Lower leg skin (tissue), 4 donors: ENCODE measurements around the gene CDH15. TPM values are rescaled to one million over a fixed set of nuclear protein-coding genes. Genes with fewer than 3 reads are reported as not detected.
"Not testable (repeated sequence)": the region's sequence is repeated elsewhere in the genome, so short reads cannot be mapped to it uniquely, and the experiment has no call there.

Experiments used
- DNase-seq, 2 donors: peaks; one replicate each; pipeline ENCODE4 v3.0.0-alpha.2; 2019; ENCODE audit warnings: low spot score in 2 of 2
- H3K4me3 ChIP-seq: fragments of 200-600 bp; sonication (generic); 2 replicates; pipeline ENCODE4 v1.5.1; 2017; ENCODE audit warnings: mild to moderate bottlenecking, low read depth; ENCODE audit not compliant: poor library complexity, severe bottlenecking
- POLR2A ChIP-seq, 2 donors: fragments of 450-650 bp; IDR thresholded peaks; one replicate each; pipeline ENCODE4 v1.6.1; 2016 to 2017; ENCODE audit warnings: antibody characterized with exemption in 2 of 2, mild to moderate bottlenecking in 1 of 2, moderate library complexity in 1 of 2
- WGBS, 2 donors: methylation state at CpG; one replicate each; pipeline ENCODE4 v1.1.5; 2018; 5-methylcytosine and 5-hydroxymethylcytosine counted together
- intact Hi-C: fragments of 100-400 bp; cut with DNase I; formaldehyde crosslinking; loops from one replicate; pipeline ENCODE4 v1.15.0; 2023; ENCODE audit warnings: low total_unique reads
- total RNA-seq, 4 donors: library from RNA; depleted of rRNA; stranded (reverse); fragments of >200 nt; gene quantifications; one replicate each; pipeline ENCODE4 v1.1.0, GENCODE V29; 2016
- TF ChIP-seq, protein P1 (sequence below), 3 donors: fragments of 450-650 bp; IDR thresholded peaks; one replicate each; pipeline ENCODE4 v1.5.1; 2016; ENCODE audit warnings: antibody characterized with exemption in 3 of 3, mild to moderate bottlenecking in 3 of 3, moderate library complexity in 2 of 3

CDH15 gene
- total RNA-seq, 4 donors from 2014 or later = not detected

DNA sequence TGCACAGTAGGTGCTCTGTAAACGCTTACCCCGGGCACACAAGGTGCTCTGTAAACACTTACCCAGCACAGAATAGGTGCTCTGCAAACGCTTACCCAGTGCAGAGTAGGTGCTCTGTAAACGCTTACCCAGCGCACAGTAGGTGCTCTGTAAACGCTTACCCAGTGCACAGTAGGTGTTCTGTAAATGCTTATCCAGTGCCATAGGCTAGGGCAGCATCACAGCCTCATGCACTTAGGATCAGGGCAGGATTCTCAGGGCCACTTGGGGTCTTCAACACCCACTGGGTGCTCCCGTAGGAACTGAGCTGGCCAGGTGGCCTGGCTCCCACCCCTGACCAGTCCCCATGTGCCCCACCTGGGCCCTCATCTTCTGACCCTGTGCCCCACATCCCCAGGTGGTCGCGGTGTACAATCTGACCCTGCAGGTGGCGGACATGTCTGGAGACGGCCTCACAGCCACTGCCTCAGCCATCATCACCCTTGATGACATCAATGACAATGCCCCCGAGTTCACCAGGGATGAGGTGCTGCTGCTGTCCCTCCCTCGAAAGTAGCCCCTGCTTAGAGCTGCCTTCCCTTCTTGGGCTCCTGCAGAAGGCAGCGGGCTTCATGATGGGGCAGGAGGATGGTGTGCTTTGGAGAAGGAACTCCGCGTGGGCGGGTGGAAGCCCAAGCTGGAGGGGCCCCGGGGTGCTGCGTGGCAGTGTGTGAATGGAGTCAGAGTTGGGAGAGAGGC is 15.7 kb downstream of the CDH15 start:
- DNase-seq = no peak
- intact Hi-C loops = no loop called here
- H3K4me3 ChIP-seq = no peak overlapping the region
- TF ChIP-seq POLR2A (IDR thresholded peaks at IDR 0.05) = no peak
- TF ChIP-seq, protein P1, sequence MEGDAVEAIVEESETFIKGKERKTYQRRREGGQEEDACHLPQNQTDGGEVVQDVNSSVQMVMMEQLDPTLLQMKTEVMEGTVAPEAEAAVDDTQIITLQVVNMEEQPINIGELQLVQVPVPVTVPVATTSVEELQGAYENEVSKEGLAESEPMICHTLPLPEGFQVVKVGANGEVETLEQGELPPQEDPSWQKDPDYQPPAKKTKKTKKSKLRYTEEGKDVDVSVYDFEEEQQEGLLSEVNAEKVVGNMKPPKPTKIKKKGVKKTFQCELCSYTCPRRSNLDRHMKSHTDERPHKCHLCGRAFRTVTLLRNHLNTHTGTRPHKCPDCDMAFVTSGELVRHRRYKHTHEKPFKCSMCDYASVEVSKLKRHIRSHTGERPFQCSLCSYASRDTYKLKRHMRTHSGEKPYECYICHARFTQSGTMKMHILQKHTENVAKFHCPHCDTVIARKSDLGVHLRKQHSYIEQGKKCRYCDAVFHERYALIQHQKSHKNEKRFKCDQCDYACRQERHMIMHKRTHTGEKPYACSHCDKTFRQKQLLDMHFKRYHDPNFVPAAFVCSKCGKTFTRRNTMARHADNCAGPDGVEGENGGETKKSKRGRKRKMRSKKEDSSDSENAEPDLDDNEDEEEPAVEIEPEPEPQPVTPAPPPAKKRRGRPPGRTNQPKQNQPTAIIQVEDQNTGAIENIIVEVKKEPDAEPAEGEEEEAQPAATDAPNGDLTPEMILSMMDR (IDR thresholded peaks at IDR 0.05) = no peak
- 63 to 68% methylated on average over 15 to 17 of the region's 19 CpGs for WGBS, 2 donors

DNA sequence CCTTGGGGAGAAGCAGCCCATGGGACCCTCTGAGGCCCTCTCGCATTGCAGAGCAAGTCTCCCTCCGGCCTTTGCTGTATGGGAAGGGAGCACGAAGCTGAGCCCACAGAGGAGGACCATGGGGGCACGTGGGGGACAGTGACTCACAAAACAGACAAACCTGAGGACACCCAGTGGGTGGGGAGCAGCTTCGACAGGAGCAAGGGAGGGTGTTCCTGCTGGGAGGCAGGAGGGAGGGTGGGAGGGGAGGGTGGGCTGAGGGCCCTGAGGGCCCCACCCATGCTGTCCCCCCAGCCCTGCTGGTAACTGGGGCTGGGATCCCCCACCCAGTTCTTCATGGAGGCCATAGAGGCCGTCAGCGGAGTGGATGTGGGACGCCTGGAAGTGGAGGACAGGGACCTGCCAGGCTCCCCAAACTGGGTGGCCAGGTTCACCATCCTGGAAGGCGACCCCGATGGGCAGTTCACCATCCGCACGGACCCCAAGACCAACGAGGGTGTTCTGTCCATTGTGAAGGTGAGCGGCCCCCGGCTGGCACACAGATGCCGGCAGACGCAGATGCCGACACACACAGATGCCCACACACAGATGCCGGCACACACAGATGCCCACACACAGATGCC is 16.3 kb downstream of the CDH15 start:
- TF ChIP-seq POLR2A (IDR thresholded peaks at IDR 0.05) = no peak
- TF ChIP-seq, protein P1 (IDR thresholded peaks at IDR 0.05) = no peak
- no peak for DNase-seq
- 57 to 58% methylated on average over 19 of the region's 19 CpGs for WGBS, 2 donors
- intact Hi-C loops = no loop called here
- no peak overlapping the region for H3K4me3 ChIP-seq

DNA sequence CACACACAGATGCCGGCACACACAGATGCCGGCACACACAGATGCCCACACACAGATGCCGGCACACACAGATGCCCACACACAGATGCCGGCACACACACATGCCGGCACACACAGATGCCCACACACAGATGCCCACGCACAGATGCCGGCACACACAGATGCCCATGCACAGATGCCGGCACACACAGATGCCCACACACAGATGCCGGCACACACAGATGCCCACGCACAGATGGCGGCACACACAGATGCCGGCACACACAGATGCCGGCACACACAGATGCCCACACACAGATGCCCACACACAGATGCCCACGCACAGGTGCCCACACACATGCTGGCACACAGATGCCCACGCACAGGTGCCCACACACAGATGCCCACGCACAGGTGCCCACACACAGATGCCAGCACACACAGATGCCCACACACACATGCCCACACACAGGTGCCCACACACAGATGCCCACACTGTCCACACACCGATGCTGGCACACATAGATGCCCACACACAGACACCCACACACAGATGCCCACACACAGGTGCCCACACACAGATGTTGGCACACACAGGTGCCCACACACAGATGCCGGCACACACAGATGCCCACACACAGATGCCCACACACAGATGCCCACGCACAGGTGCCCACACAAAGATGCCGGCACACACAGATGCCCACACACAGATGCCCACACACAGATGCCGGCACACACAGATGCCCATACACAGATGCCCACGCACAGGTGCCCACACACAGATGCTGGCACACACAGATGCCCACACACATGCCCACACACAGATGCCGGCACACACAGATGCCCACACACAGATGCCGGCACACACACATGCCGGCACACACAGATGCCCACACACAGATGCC is 17.2 kb downstream of the CDH15 start:
- intact Hi-C loops, DNase-seq, H3K4me3 ChIP-seq: not testable (repeated sequence)
- WGBS, 2 donors = 83 to 86% methylated on average over 15 to 19 of the region's 25 CpGs

DNA sequence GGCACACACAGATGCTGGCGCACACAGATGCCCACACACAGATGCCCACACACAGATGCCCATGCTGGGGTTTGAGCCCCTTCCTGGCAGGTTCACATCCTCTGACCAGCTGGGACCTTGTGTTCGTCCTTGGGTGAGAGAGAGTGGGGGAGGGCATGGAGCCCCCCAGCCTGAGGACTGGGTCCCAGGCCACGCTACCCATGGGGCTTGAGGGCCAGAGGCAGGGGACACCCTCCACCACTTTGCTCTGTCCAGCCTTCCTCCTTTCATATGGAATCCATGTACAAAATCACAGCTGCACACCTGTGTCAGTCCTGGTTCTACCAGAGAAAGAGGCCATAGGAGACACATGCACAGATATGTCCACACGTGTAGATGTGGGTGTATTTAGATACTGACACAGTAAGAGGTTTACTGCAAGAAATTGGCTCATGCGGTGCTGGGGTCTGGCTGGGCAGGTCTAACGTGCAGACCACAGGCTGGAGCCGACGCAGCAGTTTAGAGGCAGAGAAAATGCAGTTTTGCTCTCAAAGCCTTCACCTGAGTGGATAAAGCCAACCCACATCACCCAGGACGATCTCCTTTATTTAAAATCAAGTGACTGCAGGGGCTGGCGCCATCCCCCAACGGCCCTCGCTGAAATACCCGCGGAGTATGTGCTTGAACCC is 17.9 kb downstream of the CDH15 start:
- H3K4me3 ChIP-seq = no peak overlapping the region
- 48 to 59% methylated on average over 14 of the region's 14 CpGs for WGBS, 2 donors
- intact Hi-C loops = no loop called here
- no peak for TF ChIP-seq POLR2A (IDR thresholded peaks at IDR 0.05)
- TF ChIP-seq, protein P1 (IDR thresholded peaks at IDR 0.05) = no peak
- no peak for DNase-seq

DNA sequence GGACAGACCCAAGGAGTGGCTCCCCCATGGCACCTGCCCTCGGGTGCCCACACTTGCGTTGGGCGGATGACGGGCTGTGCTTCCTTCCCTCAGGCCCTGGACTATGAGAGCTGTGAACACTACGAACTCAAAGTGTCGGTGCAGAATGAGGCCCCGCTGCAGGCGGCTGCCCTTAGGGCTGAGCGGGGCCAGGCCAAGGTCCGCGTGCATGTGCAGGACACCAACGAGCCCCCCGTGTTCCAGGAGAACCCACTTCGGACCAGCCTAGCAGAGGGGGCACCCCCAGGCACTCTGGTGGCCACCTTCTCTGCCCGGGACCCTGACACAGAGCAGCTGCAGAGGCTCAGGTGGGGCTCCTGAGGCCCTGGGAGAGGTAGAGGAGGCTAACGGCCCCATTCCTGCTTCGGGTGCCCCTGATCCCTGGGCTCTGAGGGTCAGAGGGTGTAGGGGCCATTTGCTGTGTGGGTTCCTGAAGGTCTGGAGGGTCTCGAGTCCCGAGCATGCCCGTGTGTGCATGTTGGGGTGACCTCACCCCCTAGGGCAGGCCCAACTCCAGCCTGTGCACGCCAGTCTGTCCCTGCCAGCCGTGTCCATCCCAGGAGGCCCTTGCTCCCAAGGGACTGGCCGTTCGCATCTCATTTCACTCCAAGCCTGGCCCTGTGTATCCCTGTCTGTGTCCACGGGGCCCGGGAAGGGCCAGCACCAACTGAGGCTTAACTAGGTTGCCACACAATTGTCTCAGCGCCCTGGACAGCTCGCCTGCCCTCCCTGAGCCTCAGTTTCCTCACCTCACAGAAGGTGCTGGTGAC is 18.8 kb downstream of the CDH15 start:
- WGBS, 2 donors = 49 to 60% methylated on average over 16 to 17 of the region's 28 CpGs
- no peak overlapping the region for H3K4me3 ChIP-seq
- intact Hi-C loops = no loop called here
- TF ChIP-seq POLR2A (IDR thresholded peaks at IDR 0.05) = no peak
- TF ChIP-seq, protein P1 (IDR thresholded peaks at IDR 0.05) = no peak
- no peak for DNase-seq
